Keratinocyte (primary cell): ENCODE results near the gene ZNF479. TPM values are rescaled to one million over a fixed set of nuclear protein-coding genes. Genes with fewer than 3 reads are reported as not detected.
"Not testable (repeated sequence)": the region's sequence is repeated elsewhere in the genome, so short reads cannot be mapped to it uniquely, and the experiment has no call there.

Source experiments
- DNase-seq: peaks from one replicate; pipeline ENCODE4 v3.0.0-alpha.2; 2011; ENCODE audit warnings: low read depth, missing footprints, low spot score
- FAIRE-seq: peaks from 2 replicates; lab custom pipeline; 2011; peaks lifted over from hg19 to GRCh38; lab: Jason Lieb, UNC
- H2AFZ ChIP-seq: 2 replicates; pipeline ENCODE4 v1.6.0; 2012; ENCODE audit warnings: low read length, control low read depth, inconsistent platforms; ENCODE audit not compliant: control insufficient read depth
- H3K27ac ChIP-seq: 2 replicates; pipeline ENCODE4 v1.5.1; 2011; ENCODE audit warnings: low read length; ENCODE audit not compliant: control insufficient read depth, insufficient read depth
- H3K27me3 ChIP-seq: 3 replicates; pipeline ENCODE4 v1.6.0; 2011; ENCODE audit warnings: low read length; ENCODE audit not compliant: control insufficient read depth, insufficient read depth; ENCODE audit errors: extremely low read depth
- H3K36me3 ChIP-seq, 2 experiments: 2 replicates in 1 of 2; 3 replicates in 1 of 2; pipeline ENCODE4 v1.5.1; 2011; ENCODE audit warnings: low read length in 2 of 2, mild to moderate bottlenecking in 1 of 2; ENCODE audit not compliant: control insufficient read depth in 2 of 2, insufficient read depth in 2 of 2; ENCODE audit errors: extremely low read depth in 1 of 2
- H3K4me1 ChIP-seq: 3 replicates; pipeline ENCODE4 v1.5.1; 2011; ENCODE audit warnings: low read length; ENCODE audit not compliant: control insufficient read depth, insufficient read depth; ENCODE audit errors: extremely low read depth
- H3K4me2 ChIP-seq: 3 replicates; pipeline ENCODE4 v1.6.0; 2011; ENCODE audit warnings: low read depth, low read length; ENCODE audit not compliant: control insufficient read depth, insufficient read depth; ENCODE audit errors: extremely low read depth
- H3K4me3 ChIP-seq, 3 experiments: fragments of 200-600 bp in 1 of 3; sonication (generic) in 1 of 3; 2 replicates in 2 of 3; 3 replicates in 1 of 3; pipeline ENCODE4 v1.5.1; 2011 to 2016; ENCODE audit warnings: low read length in 3 of 3, mild to moderate bottlenecking in 3 of 3, control low read depth in 2 of 3, inconsistent platforms in 1 of 3, low read depth in 1 of 3, mixed read lengths in 1 of 3, mixed run types in 1 of 3, moderate library complexity in 1 of 3; ENCODE audit not compliant: control insufficient read depth in 2 of 3, insufficient read depth in 2 of 3; ENCODE audit errors: extremely low read depth in 1 of 3
- H3K79me2 ChIP-seq: 2 replicates; pipeline ENCODE4 v1.6.0; 2012; ENCODE audit warnings: low read length; ENCODE audit not compliant: control insufficient read depth, insufficient read depth
- H3K9ac ChIP-seq: 3 replicates; pipeline ENCODE4 v1.6.0; 2011; ENCODE audit warnings: low read length; ENCODE audit not compliant: control insufficient read depth, insufficient read depth; ENCODE audit errors: extremely low read depth
- H3K9me1 ChIP-seq: 3 replicates; pipeline ENCODE4 v1.6.0; 2011; ENCODE audit warnings: low read length; ENCODE audit not compliant: control insufficient read depth, insufficient read depth; ENCODE audit errors: extremely low read depth
- H3K9me3 ChIP-seq: 2 replicates; pipeline ENCODE4 v1.5.1; 2012; ENCODE audit warnings: low read depth, low read length; ENCODE audit not compliant: control insufficient read depth
- H4K20me1 ChIP-seq: 3 replicates; pipeline ENCODE4 v1.6.0; 2011; ENCODE audit warnings: low read length; ENCODE audit not compliant: control insufficient read depth, insufficient read depth; ENCODE audit errors: extremely low read depth
- EZH2 ChIP-seq: IDR thresholded peaks from one replicate; pipeline ENCODE4 v1.6.1; 2012; ENCODE audit warnings: inconsistent platforms, mild to moderate bottlenecking, low read length, moderate library complexity
- dilution Hi-C: fragments of 300-500 bp; cut with MboI; formaldehyde crosslinking; loops from one replicate; pipeline ENCODE4 v1.7.0; 2020; ENCODE audit warnings: low sequenced_read_pairs; ENCODE audit not compliant: extremely low pct_ligation_motif_present
- polyA minus RNA-seq, 3 experiments: library from RNA; depleted of rRNA, polyadenylated mRNA; stranded (reverse); fragments of >200 nt; gene quantifications; 1 replicate in 1 of 3; 2 replicates in 1 of 3; 3 replicates in 1 of 3; pipeline ENCODE4 v1.2.3, GENCODE V29; 2011
- polyA plus RNA-seq, 5 experiments: library from polyadenylated mRNA; depleted of rRNA in 3 of 5; stranded (reverse) in 3 of 5; stranded (forward) in 1 of 5; unstranded in 1 of 5; fragments of >200 nt; gene quantifications; 1 replicate in 1 of 5; 2 replicates in 3 of 5; 3 replicates in 1 of 5; pipeline versions ENCODE4 v1.2.1 to v1.2.3, GENCODE V29; 2011 to 2012; ENCODE audit warnings: missing spikeins in 2 of 5, low read depth in 1 of 5, low replicate concordance in 1 of 5
- TF ChIP-seq, protein P1 (sequence below), 3 experiments: IDR thresholded peaks in 1 of 3; conservative IDR thresholded peaks in 1 of 3; optimal IDR thresholded peaks in 1 of 3; 2 replicates in 2 of 3; 3 replicates in 1 of 3; pipeline versions ENCODE3 to v1.5.1; 2011; ENCODE audit warnings: low read length in 3 of 3, mild to moderate bottlenecking in 3 of 3, moderate library complexity in 2 of 3, control low read depth in 1 of 3, inconsistent platforms in 1 of 3; ENCODE audit not compliant: insufficient read depth in 2 of 3; ENCODE audit errors: extremely low read depth in 1 of 3

The ZNF479 gene
- polyA plus RNA-seq, result not detected in 3 replicates
- not detected for polyA plus RNA-seq (2011; ENCODE audit: low read depth)
- not detected in 2 replicates for polyA plus RNA-seq (2011; cell fraction: cytosol; rRNA removed)
- not detected in 2 replicates for polyA plus RNA-seq (2011; cell fraction: nucleus; rRNA removed)
- not detected in 2 replicates for polyA plus RNA-seq (2012; ENCODE audit: low replicate concordance)
- polyA minus RNA-seq, result not detected in 3 replicates
- not detected for polyA minus RNA-seq (2011; cell fraction: cytosol; rRNA and poly(A)+ RNA removed)
- not detected in 2 replicates for polyA minus RNA-seq (2011; cell fraction: nucleus; rRNA and poly(A)+ RNA removed)

DNA sequence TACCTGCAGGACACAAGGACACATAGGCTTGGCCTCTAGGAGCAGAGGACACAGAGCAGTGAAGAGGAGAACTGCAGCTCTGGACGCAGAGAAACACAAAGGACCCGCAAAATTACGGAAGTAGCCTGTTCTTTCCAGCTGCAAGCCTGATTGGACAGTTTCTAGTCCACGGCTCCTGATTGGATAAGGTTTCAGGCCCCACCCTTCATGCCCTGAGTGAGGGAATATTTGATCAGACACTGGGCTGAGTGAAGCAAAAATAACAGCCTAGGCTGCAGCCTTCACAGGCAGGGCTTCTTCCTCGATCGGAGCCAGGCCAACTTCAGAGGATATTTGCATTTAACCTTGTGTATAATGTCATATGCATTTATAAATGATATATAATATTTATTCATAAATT lies at the start of gene ZNF479:
Gene ZNF479, minus strand, starts transcription at position 101 of the 400 bp plus-strand sequence. CDS start 112 bp downstream, outside the sequence.
- H3K9me1 ChIP-seq, H2AFZ ChIP-seq, H3K9me3 ChIP-seq, H3K27me3 ChIP-seq, H3K79me2 ChIP-seq, H3K4me2 ChIP-seq, FAIRE-seq, H4K20me1 ChIP-seq, H3K36me3 ChIP-seq, dilution Hi-C loops, H3K27ac ChIP-seq, H3K4me1 ChIP-seq, DNase-seq, H3K9ac ChIP-seq, H3K4me3 ChIP-seq: not testable (repeated sequence)

DNA sequence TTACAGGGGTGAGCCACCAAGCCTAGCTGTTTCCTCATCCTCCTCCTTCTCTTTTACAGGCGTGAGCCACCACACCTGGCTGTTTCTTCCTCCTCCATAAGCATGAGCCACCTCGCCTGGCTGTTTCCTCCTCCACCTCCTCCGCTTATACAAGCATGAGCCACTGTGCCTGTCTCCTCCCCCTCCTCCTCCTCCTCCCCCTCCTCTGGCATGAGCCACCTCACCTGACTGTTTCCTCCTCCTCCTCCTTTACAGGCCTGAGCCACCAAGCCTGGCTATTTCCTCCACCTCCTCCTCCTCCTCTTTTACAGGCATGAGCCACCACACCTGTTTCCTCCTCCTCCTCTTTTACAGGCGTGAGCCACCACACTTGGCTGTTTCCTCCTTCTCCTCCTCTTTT lies 49.8 kb upstream of the ZNF479 start:
- no peak overlapping the region for H3K4me3 ChIP-seq
- no peak for FAIRE-seq
- TF ChIP-seq, protein P1, sequence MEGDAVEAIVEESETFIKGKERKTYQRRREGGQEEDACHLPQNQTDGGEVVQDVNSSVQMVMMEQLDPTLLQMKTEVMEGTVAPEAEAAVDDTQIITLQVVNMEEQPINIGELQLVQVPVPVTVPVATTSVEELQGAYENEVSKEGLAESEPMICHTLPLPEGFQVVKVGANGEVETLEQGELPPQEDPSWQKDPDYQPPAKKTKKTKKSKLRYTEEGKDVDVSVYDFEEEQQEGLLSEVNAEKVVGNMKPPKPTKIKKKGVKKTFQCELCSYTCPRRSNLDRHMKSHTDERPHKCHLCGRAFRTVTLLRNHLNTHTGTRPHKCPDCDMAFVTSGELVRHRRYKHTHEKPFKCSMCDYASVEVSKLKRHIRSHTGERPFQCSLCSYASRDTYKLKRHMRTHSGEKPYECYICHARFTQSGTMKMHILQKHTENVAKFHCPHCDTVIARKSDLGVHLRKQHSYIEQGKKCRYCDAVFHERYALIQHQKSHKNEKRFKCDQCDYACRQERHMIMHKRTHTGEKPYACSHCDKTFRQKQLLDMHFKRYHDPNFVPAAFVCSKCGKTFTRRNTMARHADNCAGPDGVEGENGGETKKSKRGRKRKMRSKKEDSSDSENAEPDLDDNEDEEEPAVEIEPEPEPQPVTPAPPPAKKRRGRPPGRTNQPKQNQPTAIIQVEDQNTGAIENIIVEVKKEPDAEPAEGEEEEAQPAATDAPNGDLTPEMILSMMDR (optimal IDR thresholded peaks at IDR 0.05 in 1 of 3, IDR thresholded peaks at IDR 0.05 in 1 of 3, conservative IDR thresholded peaks at IDR 0.05 in 1 of 3; ENCODE audit: extremely low read depth in 1 of 3, insufficient read depth in 2 of 3, low read length in 3 of 3), result no peak
- no peak for TF ChIP-seq EZH2
- H3K79me2 ChIP-seq, result no peaks in the 10 kb centered on the region
- H3K4me1 ChIP-seq, result no peaks in the 10 kb centered on the region
- no peaks in the 10 kb centered on the region for H3K27me3 ChIP-seq
- H3K9ac ChIP-seq, result no peak overlapping the region
- DNase-seq, result no peak
- H3K9me3 ChIP-seq, result peaks cover 21% of the 10 kb centered on the region
- no peaks in the 10 kb centered on the region for H4K20me1 ChIP-seq
- dilution Hi-C loops, result no loop called here
- H3K9me1 ChIP-seq, result no peaks in the 10 kb centered on the region
- no peak overlapping the region for H3K4me2 ChIP-seq
- no peak overlapping the region for H2AFZ ChIP-seq
- H3K36me3 ChIP-seq, result no peaks in the 10 kb centered on the region
- no peak overlapping the region for H3K27ac ChIP-seq

DNA sequence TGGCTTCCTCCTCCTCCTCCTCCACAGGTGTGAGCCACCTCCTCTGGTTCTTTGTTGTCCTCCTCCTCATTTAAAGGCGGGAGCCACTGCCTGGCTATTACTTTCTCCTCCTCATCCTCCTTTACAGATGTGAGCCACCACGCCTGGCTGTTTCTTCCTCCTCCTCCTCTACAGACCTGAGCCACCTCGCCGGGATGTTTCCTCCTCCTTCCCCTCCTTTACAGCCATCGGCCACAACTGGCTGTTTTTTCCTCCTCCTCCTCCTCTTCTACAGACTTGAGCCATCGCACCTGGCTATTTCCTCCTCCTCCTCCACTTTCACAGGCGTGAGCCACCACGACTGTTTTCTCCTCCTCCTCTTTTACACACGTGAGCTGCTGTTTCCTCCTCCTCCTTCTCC lies 49.0 kb upstream of the ZNF479 start:
- dilution Hi-C loops, result no loop called here
- Histone ChIP-seq H3K4me2 (no peak overlapping the region), H2AFZ (no peak overlapping the region), H4K20me1 (no peaks in the 10 kb centered on the region), H3K27me3 (no peaks in the 10 kb centered on the region), H3K4me3 (no peak overlapping the region), H3K9me1 (no peaks in the 10 kb centered on the region), H3K27ac (no peak overlapping the region), H3K9me3 (peaks cover 24% of the 10 kb centered on the region), H3K36me3 (no peaks in the 10 kb centered on the region), H3K79me2 (no peaks in the 10 kb centered on the region), H3K9ac (no peak overlapping the region), H3K4me1 (no peaks in the 10 kb centered on the region)
- FAIRE-seq, result no peak
- TF ChIP-seq, protein P1 (optimal IDR thresholded peaks at IDR 0.05 in 1 of 3, IDR thresholded peaks at IDR 0.05 in 1 of 3, conservative IDR thresholded peaks at IDR 0.05 in 1 of 3; ENCODE audit: extremely low read depth in 1 of 3, insufficient read depth in 2 of 3, low read length in 3 of 3), result no peak
- TF ChIP-seq EZH2, result no peak
- no peak for DNase-seq
